NT2/D1 (cell line): Measurements from ENCODE around the gene TRAF3IP1.

Experiments
- SUZ12 ChIP-seq: IDR thresholded peaks from 2 replicates; pipeline ENCODE4 v1.6.1; 2011; ENCODE audit not compliant: insufficient read length, insufficient read depth; ENCODE audit errors: extremely low read depth
- ZNF274 ChIP-seq: IDR thresholded peaks from 2 replicates; pipeline ENCODE4 v1.6.1; 2011; ENCODE audit warnings: mild to moderate bottlenecking, low read depth, low read length

- no peak for TF ChIP-seq ZNF274
- TF ChIP-seq SUZ12, result no peak
These were observed 26.3 kb upstream of the TRAF3IP1 start for GRCh38 chr2:238294046-238294392.
